GM12878 (cell line): Measurements from ENCODE around the gene DHX16. TPM values are rescaled to one million over a fixed set of nuclear protein-coding genes. Genes with fewer than 3 reads are reported as not detected.

Experiments
- ATAC-seq: fragments of 200-7000 bp; cut with Tn5 transposase; 3 replicates; pipeline ENCODE4 v1.9.1; 2020; ENCODE audit warnings: mild to moderate bottlenecking, moderate library complexity
- BruUV-seq: library from RNA; stranded (reverse); fragments of 400-500 nt; replicated peaks from 2 replicates; lab custom pipeline; 2021; lab: Mats Ljungman, UMichigan
- CTCF ChIA-PET: fragments of 300-600 bp; sonication (Branson Sonifier 250); formaldehyde crosslinking; extraction: SDS; loops from one replicate; lab custom pipeline; 2021; ENCODE audit warnings: inconsistent platforms; lab: Yijun Ruan, JAX
- POLR2A ChIA-PET: fragments of 350-600 bp; formaldehyde crosslinking; extraction: SDS; loops from one replicate; lab custom pipeline; 2021; ENCODE audit warnings: inconsistent platforms; lab: Charles Lee
- RAD21 ChIA-PET: fragments of 300-600 bp; sonication (Branson Sonifier 250); formaldehyde crosslinking; loops from one replicate; lab custom pipeline; 2023; ENCODE audit warnings: antibody characterized with exemption; ENCODE audit not compliant: unreplicated experiment; lab: Charles Lee
- SMC1A ChIA-PET: fragments of 300-600 bp; sonication (Branson Sonifier 250); formaldehyde crosslinking; loops from one replicate; lab custom pipeline; 2023; ENCODE audit not compliant: unreplicated experiment, uncharacterized antibody; lab: Charles Lee
- DNase-seq: peaks from one replicate; pipeline ENCODE4 v3.0.0-alpha.2; 2011; ENCODE audit warnings: low read depth, low spot score
- FAIRE-seq: peaks from 3 replicates; lab custom pipeline; 2011; peaks lifted over from hg19 to GRCh38; lab: Jason Lieb, UNC
- H2AFZ ChIP-seq: 2 replicates; pipeline ENCODE4 v1.6.0; 2011; ENCODE audit warnings: low read depth, low read length, control low read depth; ENCODE audit not compliant: control insufficient read depth
- H3K27ac ChIP-seq: 2 replicates; pipeline ENCODE4 v1.5.1; 2011; ENCODE audit warnings: control low read depth; ENCODE audit not compliant: control insufficient read depth, insufficient read depth
- H3K27me3 ChIP-seq, 2 experiments: replicated peaks in 1 of 2; 2 replicates each; pipeline versions ENCODE4 v1.6.0 to v1.6.1; 2011; ENCODE audit warnings: low read length in 1 of 2; ENCODE audit not compliant: control insufficient read depth in 2 of 2, insufficient read depth in 2 of 2
- H3K36me3 ChIP-seq, 2 experiments: 2 replicates each; pipeline ENCODE4 v1.5.1; 2011; ENCODE audit warnings: low read length in 1 of 2; ENCODE audit not compliant: control insufficient read depth in 2 of 2, insufficient read depth in 2 of 2
- H3K4me1 ChIP-seq: 2 replicates; pipeline ENCODE4 v1.6.1; 2011; ENCODE audit warnings: mild to moderate bottlenecking, low read length, moderate library complexity, mixed read lengths; ENCODE audit not compliant: control insufficient read depth, insufficient read depth
- H3K4me2 ChIP-seq: 2 replicates; pipeline ENCODE4 v1.6.0; 2011; ENCODE audit warnings: control low read depth; ENCODE audit not compliant: control insufficient read depth, insufficient read depth
- H3K4me3 ChIP-seq: fragments of 200-600 bp; sonication (generic); 2 replicates; pipeline ENCODE4 v1.5.1; 2016
- H3K79me2 ChIP-seq: 2 replicates; pipeline ENCODE4 v1.6.0; 2011; ENCODE audit warnings: low read length; ENCODE audit not compliant: control insufficient read depth, insufficient read depth
- H3K9ac ChIP-seq: 2 replicates; pipeline ENCODE4 v1.8.0; 2011; ENCODE audit warnings: low read length, control low read depth, mixed read lengths; ENCODE audit not compliant: control insufficient read depth, insufficient read depth
- H3K9me3 ChIP-seq: replicated peaks from 3 replicates; pipeline ENCODE4 v1.5.1; 2011; ENCODE audit warnings: mild to moderate bottlenecking, low read length; ENCODE audit not compliant: control insufficient read depth, insufficient read depth
- H4K20me1 ChIP-seq: 2 replicates; pipeline ENCODE4 v1.6.0; 2011; ENCODE audit not compliant: control insufficient read depth, insufficient read depth
- BACH1 ChIP-seq: fragments of 450-650 bp; IDR thresholded peaks from 2 replicates; pipeline ENCODE4 v1.6.1; 2017; ENCODE audit warnings: mild to moderate bottlenecking, borderline replicate concordance
- BCL11A ChIP-seq: IDR thresholded peaks from 2 replicates; pipeline ENCODE4 v1.6.1; 2011; ENCODE audit warnings: low read depth, low read length
- CREB1 ChIP-seq: IDR thresholded peaks from 2 replicates; pipeline ENCODE4 v1.6.1; 2012; ENCODE audit warnings: low read depth, mild to moderate bottlenecking, inconsistent platforms
- IKZF1 ChIP-seq: fragments of 450-650 bp; conservative IDR thresholded peaks from 2 replicates; pipeline ENCODE4 v1.6.1; 2017; ENCODE audit warnings: antibody characterized with exemption, mild to moderate bottlenecking
- MEF2B ChIP-seq: fragments of 450-650 bp; IDR thresholded peaks from 2 replicates; pipeline ENCODE4 v1.6.1; 2018; ENCODE audit warnings: mild to moderate bottlenecking, moderate library complexity; ENCODE audit not compliant: partially characterized antibody, poor library complexity, severe bottlenecking
- MTA3 ChIP-seq: IDR thresholded peaks from 2 replicates; pipeline ENCODE4 v1.6.1; 2012; ENCODE audit warnings: low read length, inconsistent platforms, borderline replicate concordance
- NFYB ChIP-seq: IDR thresholded peaks from 2 replicates; pipeline ENCODE4 v1.6.1; 2011; ENCODE audit warnings: low read depth, mild to moderate bottlenecking, low read length, improper control_type of control experiment, moderate library complexity; ENCODE audit not compliant: insufficient read depth
- POLR2AphosphoS2 ChIP-seq: IDR thresholded peaks from 2 replicates; pipeline ENCODE4 v1.6.1; 2011; ENCODE audit warnings: low read depth, mild to moderate bottlenecking, low read length, improper control_type of control experiment, moderate library complexity
- POLR2AphosphoS5 ChIP-seq: IDR thresholded peaks from 2 replicates; pipeline ENCODE4 v1.6.1; 2011; ENCODE audit warnings: mild to moderate bottlenecking, low read length, inconsistent platforms
- POU2F2 ChIP-seq: IDR thresholded peaks from 3 replicates; pipeline ENCODE4 v1.6.1; 2011; ENCODE audit warnings: low read depth, mild to moderate bottlenecking, low read length, borderline replicate concordance
- RUNX3 ChIP-seq: IDR thresholded peaks from 2 replicates; pipeline ENCODE4 v1.6.1; 2012; ENCODE audit warnings: low read length, inconsistent platforms
- STAT1 ChIP-seq: fragments of 450-650 bp; conservative IDR thresholded peaks from 2 replicates; pipeline ENCODE4 v1.6.1; 2014; ENCODE audit warnings: antibody characterized with exemption, mild to moderate bottlenecking
- ZNF384 ChIP-seq: IDR thresholded peaks from 2 replicates; pipeline ENCODE4 v1.6.1; 2012; ENCODE audit warnings: low read depth, mild to moderate bottlenecking, low read length, improper control_type of control experiment, borderline replicate concordance
- WGBS: methylation state at CpG from one replicate; pipeline ENCODE4 v1.1.6; 2016; ENCODE audit warnings: low lambda C conversion rate; ENCODE audit not compliant: insufficient replicate concordance, insufficient coverage; ENCODE audit errors: missing lambda C conversion rate; 5-methylcytosine and 5-hydroxymethylcytosine counted together
- in situ Hi-C: fragments of 300-500 bp; cut with MboI; formaldehyde crosslinking; loops from 9 replicates; pipeline ENCODE4 v1.14.3; 2018; ENCODE audit warnings: mixed read lengths
- intact Hi-C: fragments of 100-400 bp; cut with micrococcal nuclease; formaldehyde crosslinking; loops from one replicate; pipeline ENCODE4 v1.14.2; 2022; ENCODE audit not compliant: unreplicated experiment
- polyA plus RNA-seq, 11 experiments: library from polyadenylated mRNA; depleted of rRNA in 4 of 11; unstranded in 6 of 11; stranded (reverse) in 5 of 11; fragments of >200 nt; fragmentation: Nextera tagmentation in 4 of 11; fragmentation: Illumina TruSeq in 1 of 11; extraction: Ambion mirVana in 4 of 11; extraction: Trizol in 1 of 11; gene quantifications; 1 replicate in 1 of 11; 2 replicates in 10 of 11; pipeline versions ENCODE4 v1.2.1 to v1.2.3, GENCODE V29; 2011 to 2016; ENCODE audit warnings: inconsistent platforms in 2 of 11, missing spikeins in 2 of 11, low read depth in 1 of 11
- total RNA-seq, 4 experiments: library from RNA; depleted of rRNA in 3 of 4; stranded (reverse); fragments of >200 nt in 3 of 4; fragmentation: Illumina TruSeq in 1 of 4; extraction: Trizol in 1 of 4; gene quantifications; 2 replicates each; pipeline versions ENCODE4 v1.2.1 to v1.2.3, GENCODE V29; 2013 to 2021
- TF ChIP-seq, protein P1 (sequence below): fragments of 450-650 bp; IDR thresholded peaks from 2 replicates; pipeline ENCODE4 v1.6.1; 2016; ENCODE audit warnings: mild to moderate bottlenecking
- TF ChIP-seq, protein P2 (sequence below): fragments of 450-650 bp; IDR thresholded peaks from 2 replicates; pipeline ENCODE4 v1.6.1; 2018; ENCODE audit warnings: mild to moderate bottlenecking, low read depth, moderate library complexity; ENCODE audit not compliant: partially characterized antibody

DHX16 gene
- total and polyA plus RNA-seq, 10 of the 15 experiments (the other 5 are each of a cell fraction or from before 2014, with no cell fraction given), result 10.1 to 41.4 (median 38.3) TPM

DNA sequence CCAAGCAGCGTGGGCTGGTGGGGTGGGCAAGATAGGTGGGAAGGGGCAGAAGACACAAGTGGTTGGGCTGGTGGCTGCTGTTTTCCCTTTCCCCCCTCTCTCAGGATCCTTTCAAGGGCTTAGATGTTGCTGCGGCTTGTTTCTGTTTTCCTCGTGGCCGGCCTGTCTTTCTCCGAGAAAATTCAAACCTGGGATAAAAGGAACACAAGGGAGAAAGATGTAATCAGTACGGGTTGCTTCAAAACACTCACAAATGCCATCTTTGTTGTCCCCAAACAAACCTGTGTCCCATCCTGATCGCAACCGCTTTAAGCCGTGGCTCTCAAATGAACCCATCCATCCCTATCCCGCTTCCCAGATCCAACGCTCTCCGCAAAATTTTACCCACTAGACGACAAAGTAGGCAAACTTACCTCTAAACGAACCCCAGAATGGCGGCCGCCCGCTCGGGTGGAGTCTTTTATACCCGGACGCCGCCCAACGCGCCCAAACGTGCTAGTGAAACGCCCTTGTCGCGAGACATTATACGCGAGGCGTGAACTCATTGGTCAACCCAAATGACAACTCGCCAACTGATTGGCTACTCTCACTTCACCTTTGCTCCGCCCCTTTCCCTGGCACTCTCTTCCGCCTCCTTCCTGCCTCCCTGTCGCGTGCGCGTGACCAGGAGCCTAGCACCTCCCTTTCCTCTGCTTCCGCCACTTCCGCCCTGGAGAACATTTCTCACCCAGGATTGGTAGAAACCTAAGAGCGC, 55.8 kb downstream of the DHX16 start, which contains the start of gene PPP1R10 (continued):
- TF ChIP-seq, protein P1, sequence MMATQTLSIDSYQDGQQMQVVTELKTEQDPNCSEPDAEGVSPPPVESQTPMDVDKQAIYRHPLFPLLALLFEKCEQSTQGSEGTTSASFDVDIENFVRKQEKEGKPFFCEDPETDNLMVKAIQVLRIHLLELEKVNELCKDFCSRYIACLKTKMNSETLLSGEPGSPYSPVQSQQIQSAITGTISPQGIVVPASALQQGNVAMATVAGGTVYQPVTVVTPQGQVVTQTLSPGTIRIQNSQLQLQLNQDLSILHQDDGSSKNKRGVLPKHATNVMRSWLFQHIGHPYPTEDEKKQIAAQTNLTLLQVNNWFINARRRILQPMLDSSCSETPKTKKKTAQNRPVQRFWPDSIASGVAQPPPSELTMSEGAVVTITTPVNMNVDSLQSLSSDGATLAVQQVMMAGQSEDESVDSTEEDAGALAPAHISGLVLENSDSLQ, result peak; percentile 71
- peak; percentile 74 for TF ChIP-seq NFYB

DNA sequence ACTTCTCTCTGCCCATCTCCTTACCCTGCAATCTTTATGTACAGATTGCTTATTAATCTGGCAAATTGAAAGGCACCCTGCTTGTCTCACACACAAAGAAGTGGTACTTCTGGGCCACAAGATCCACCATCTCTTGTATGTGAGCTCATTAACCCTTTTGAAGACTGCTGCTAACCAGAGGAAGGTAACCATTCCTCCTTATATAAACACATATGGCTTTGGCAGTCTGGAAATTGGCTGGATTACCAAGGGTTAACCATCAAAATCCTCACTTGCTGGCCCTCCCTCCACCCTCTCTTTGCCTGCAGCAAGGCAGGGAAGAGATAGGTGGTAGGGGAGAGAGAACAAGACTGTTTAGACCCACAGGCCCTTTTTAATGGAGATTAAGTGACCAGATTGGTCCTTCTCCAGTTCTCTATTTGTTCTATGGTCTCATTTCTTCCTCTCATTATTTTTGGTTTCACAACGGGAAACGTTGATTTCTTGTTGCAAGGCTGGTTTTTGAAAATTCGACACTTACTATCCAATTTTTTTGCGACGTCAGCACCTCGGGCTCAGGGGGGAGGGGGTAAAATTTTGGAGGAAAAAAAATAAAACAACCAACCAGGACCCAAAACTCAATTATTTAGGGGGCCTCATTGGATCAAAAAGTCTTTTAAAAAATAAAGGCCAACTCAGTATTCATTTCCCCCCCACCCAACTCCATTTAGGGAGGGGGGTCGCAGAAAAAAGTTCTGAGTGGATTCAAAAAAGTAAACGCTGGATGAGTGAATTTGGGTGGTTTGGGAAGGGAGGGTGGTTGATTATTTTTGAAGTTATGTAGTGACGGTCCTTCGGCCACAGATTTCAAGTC, 56.6 kb downstream of the DHX16 start:
- H3K27me3 ChIP-seq, result no peaks in the 10 kb centered on the region
- peaks cover 3% of the 10 kb centered on the region for H3K4me1 ChIP-seq
- CTCF ChIA-PET, result interaction anchor here (0.7 to 4.2 kb wide), 7 partner anchors 19 to 133 kb away, joined by 3 to 41 read pairs (median 5); no protein-coding TSS in a partner anchor
- RAD21 ChIA-PET, result interaction anchor here (1.4 to 2.4 kb wide), 3 partner anchors 19 to 297 kb away, joined by 4 to 8 read pairs (median 4); partner anchors contain the start of gene VARS2
- H3K4me2 ChIP-seq, result peak overlapping the region; percentile 94
- BruUV-seq, result no TSS peak
- 0 out of 2 replicates have a peak, but pooled peaks cover 6% of the 10 kb centered on the region for H4K20me1 ChIP-seq
- WGBS, result 0% methylated on average over 10 of the region's 10 CpGs
- peaks cover 2 to 32% of the 10 kb centered on the region in 2 experiments; a peak in 3 of 4 replicates for H3K36me3 ChIP-seq
- SMC1A ChIA-PET, result interaction anchor here (0.8 to 3.3 kb wide), 8 partner anchors 19 to 150 kb away, joined by 3 to 19 read pairs (median 4); partner anchors contain the start of gene ABCF1
- no peak for DNase-seq
- no peaks in the 10 kb centered on the region; the same call in 2 of the 3 replicates for H3K9me3 ChIP-seq
- FAIRE-seq, result no peak
- peak overlapping the region; percentile 75 for H3K4me3 ChIP-seq
- POLR2A ChIA-PET, result interaction anchor here (0.7 to 3.1 kb wide), 15 partner anchors 10 to 292 kb away, joined by 3 to 16 read pairs (median 8); partner anchors contain the start of genes GNL1, GTF2H4, MDC1 and PRR3
- ATAC-seq, result peak; percentile 0; the same call in 2 of the 3 replicates
- intact Hi-C loops (loop anchor here (2.0 kb wide), 2 partner anchors 57 to 59 kb away; partner anchors contain the start of genes DHX16, GNL1 and PRR3), in situ Hi-C loops (loop anchor here (5.0 kb wide), 1 partner anchor 101 kb away; the partner anchor contains the start of gene MDC1)
- no peak overlapping the region for H2AFZ ChIP-seq
- peak overlapping the region; percentile 99 for H3K27ac ChIP-seq
- peaks cover 62% of the 10 kb centered on the region for H3K79me2 ChIP-seq
- peak overlapping the region; percentile 100 for H3K9ac ChIP-seq
- TF ChIP-seq, protein P2, sequence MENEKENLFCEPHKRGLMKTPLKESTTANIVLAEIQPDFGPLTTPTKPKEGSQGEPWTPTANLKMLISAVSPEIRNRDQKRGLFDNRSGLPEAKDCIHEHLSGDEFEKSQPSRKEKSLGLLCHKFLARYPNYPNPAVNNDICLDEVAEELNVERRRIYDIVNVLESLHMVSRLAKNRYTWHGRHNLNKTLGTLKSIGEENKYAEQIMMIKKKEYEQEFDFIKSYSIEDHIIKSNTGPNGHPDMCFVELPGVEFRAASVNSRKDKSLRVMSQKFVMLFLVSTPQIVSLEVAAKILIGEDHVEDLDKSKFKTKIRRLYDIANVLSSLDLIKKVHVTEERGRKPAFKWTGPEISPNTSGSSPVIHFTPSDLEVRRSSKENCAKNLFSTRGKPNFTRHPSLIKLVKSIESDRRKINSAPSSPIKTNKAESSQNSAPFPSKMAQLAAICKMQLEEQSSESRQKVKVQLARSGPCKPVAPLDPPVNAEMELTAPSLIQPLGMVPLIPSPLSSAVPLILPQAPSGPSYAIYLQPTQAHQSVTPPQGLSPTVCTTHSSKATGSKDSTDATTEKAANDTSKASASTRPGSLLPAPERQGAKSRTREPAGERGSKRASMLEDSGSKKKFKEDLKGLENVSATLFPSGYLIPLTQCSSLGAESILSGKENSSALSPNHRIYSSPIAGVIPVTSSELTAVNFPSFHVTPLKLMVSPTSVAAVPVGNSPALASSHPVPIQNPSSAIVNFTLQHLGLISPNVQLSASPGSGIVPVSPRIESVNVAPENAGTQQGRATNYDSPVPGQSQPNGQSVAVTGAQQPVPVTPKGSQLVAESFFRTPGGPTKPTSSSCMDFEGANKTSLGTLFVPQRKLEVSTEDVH, result no peak
- TF ChIP-seq CREB1 (no peak; the same call in 1 of the 2 replicates), MTA3 (peak; percentile 21; the same call in 1 of the 2 replicates), RUNX3 (peak; percentile 48; the same call in 1 of the 2 replicates), IKZF1 (no peak), POLR2AphosphoS2 (peak; percentile 82; the same call in 1 of the 2 replicates), MEF2B (no peak), POU2F2 (peak; percentile 52), STAT1 (no peak), POLR2AphosphoS5 (peak; percentile 94), BCL11A (0 out of 2 replicates have a peak, but pooled peaks have one; percentile 27), BACH1 (0 out of 2 replicates have a peak, but pooled peaks have one; percentile 73), ZNF384 (no peak)
